SK-N-SH (cell line): ENCODE measurements around the gene MAPKAPK3. TPM values are rescaled to one million over a fixed set of nuclear protein-coding genes. Genes with fewer than 3 reads are reported as not detected.

Experiments
- CTCF ChIA-PET: fragments of 300-600, 350-600 bp; formaldehyde crosslinking; extraction: SDS; loops from one replicate; lab custom pipeline; 2021; lab: Yijun Ruan, JAX
- POLR2A ChIA-PET: fragments of 350-600 bp; sonication (Branson Sonifier 250); formaldehyde crosslinking; extraction: SDS; loops from one replicate; lab custom pipeline; 2020; ENCODE audit warnings: antibody characterized with exemption, inconsistent platforms; lab: Yijun Ruan, JAX
- DNase-seq: peaks from one replicate; pipeline ENCODE4 v3.0.0; 2012
- H2AFZ ChIP-seq: fragments of 200-600 bp; sonication (generic); 2 replicates; pipeline ENCODE4 v1.8.1; 2016; ENCODE audit warnings: antibody characterized with exemption, mild to moderate bottlenecking, low read depth
- H3F3A ChIP-seq: fragments of 200-600 bp; sonication (generic); replicated peaks from 2 replicates; pipeline ENCODE3; 2016; ENCODE audit warnings: antibody characterized with exemption, mild to moderate bottlenecking; ENCODE audit not compliant: insufficient read depth
- H3K27ac ChIP-seq, 2 experiments: fragments of 200-500 bp in 1 of 2; fragments of 200-600 bp in 1 of 2; sonication (Bioruptor generic) in 1 of 2; sonication (generic), shearing (Covaris generic) in 1 of 2; 2 replicates each; pipeline versions ENCODE4 v1.5.1 to v1.6.1; 2014 to 2016; ENCODE audit warnings: low read depth in 2 of 2, inconsistent platforms in 1 of 2, low read length in 1 of 2, mild to moderate bottlenecking in 1 of 2, mixed read lengths in 1 of 2
- H3K27me3 ChIP-seq: fragments of 200-600 bp; sonication (generic), shearing (Covaris generic); 2 replicates; pipeline ENCODE4 v1.6.1; 2016; ENCODE audit warnings: mixed run types; ENCODE audit not compliant: insufficient read depth
- H3K36me3 ChIP-seq, 2 experiments: fragments of 200-500 bp in 1 of 2; fragments of 200-600 bp in 1 of 2; sonication (Bioruptor generic) in 1 of 2; sonication (generic) in 1 of 2; replicated peaks in 1 of 2; 2 replicates each; pipeline versions ENCODE3 to v1.5.1; 2014 to 2016; ENCODE audit warnings: low read length in 1 of 2, mild to moderate bottlenecking in 1 of 2; ENCODE audit not compliant: insufficient read depth in 2 of 2, control insufficient read depth in 1 of 2
- H3K4me1 ChIP-seq, 2 experiments: fragments of 200-500 bp in 1 of 2; fragments of 200-600 bp in 1 of 2; sonication (Bioruptor generic) in 1 of 2; sonication (generic), shearing (Covaris generic) in 1 of 2; 2 replicates each; pipeline versions ENCODE4 v1.5.1 to v1.6.1; 2014 to 2016; ENCODE audit warnings: low read depth in 1 of 2, low read length in 1 of 2, mixed run types in 1 of 2; ENCODE audit not compliant: insufficient read depth in 2 of 2, control insufficient read depth in 1 of 2
- H3K4me2 ChIP-seq: fragments of 200-600 bp; sonication (generic), shearing (Covaris generic); 2 replicates; pipeline ENCODE4 v1.6.1; 2017; ENCODE audit warnings: mixed run types
- H3K4me3 ChIP-seq, 2 experiments: fragments of 200-500 bp in 1 of 2; fragments of 200-600 bp in 1 of 2; sonication (Bioruptor generic) in 1 of 2; sonication (generic), shearing (Covaris generic) in 1 of 2; 2 replicates each; pipeline versions ENCODE4 v1.5.1 to v1.8.1; 2014 to 2016; ENCODE audit warnings: low read depth in 2 of 2, inconsistent platforms in 1 of 2, low read length in 1 of 2, mild to moderate bottlenecking in 1 of 2, mixed read lengths in 1 of 2, moderate library complexity in 1 of 2
- H3K79me2 ChIP-seq: fragments of 200-600 bp; sonication (generic); 2 replicates; pipeline ENCODE4 v1.8.1; 2017; ENCODE audit warnings: mild to moderate bottlenecking; ENCODE audit not compliant: insufficient read depth
- H3K9ac ChIP-seq: fragments of 200-600 bp; sonication (generic); 2 replicates; pipeline ENCODE4 v1.6.1; 2017; ENCODE audit warnings: mixed run types
- H3K9me2 ChIP-seq: fragments of 200-600 bp; sonication (generic); 2 replicates; pipeline ENCODE4 v1.6.1; 2017; ENCODE audit warnings: mixed run types
- H3K9me3 ChIP-seq: fragments of 200-600 bp; sonication (generic); 2 replicates; pipeline ENCODE4 v1.6.1; 2017; ENCODE audit warnings: mixed run types, mild to moderate bottlenecking, moderate library complexity
- H4K20me1 ChIP-seq: fragments of 200-600 bp; sonication (generic); 2 replicates; pipeline ENCODE4 v1.6.1; 2017; ENCODE audit warnings: mild to moderate bottlenecking, mixed run types; ENCODE audit not compliant: insufficient read depth
- CTCF ChIP-seq: fragments of 200-600 bp; sonication (generic); IDR thresholded peaks from 2 replicates; pipeline ENCODE4 v1.6.1; 2017; ENCODE audit warnings: antibody characterized with exemption, mild to moderate bottlenecking, moderate library complexity
- ELF1 ChIP-seq: IDR thresholded peaks from 2 replicates; pipeline ENCODE4 v1.4.0; 2012
- EP300 ChIP-seq, 2 experiments: IDR thresholded peaks; 2 replicates each; pipeline versions ENCODE4 v1.4.0 to v1.6.1; 2012; ENCODE audit warnings: borderline replicate concordance in 1 of 2, low read depth in 1 of 2, low read length in 1 of 2
- FOSL2 ChIP-seq: IDR thresholded peaks from 2 replicates; pipeline ENCODE4 v1.4.0; 2012; ENCODE audit warnings: low read depth, mild to moderate bottlenecking, moderate library complexity, borderline replicate concordance
- FOXM1 ChIP-seq: IDR thresholded peaks from 2 replicates; pipeline ENCODE4 v1.4.0; 2012; ENCODE audit warnings: low read depth, mild to moderate bottlenecking
- POLR2AphosphoS5 ChIP-seq: IDR thresholded peaks from 2 replicates; pipeline ENCODE4 v1.6.1; 2012; ENCODE audit warnings: low read depth, low read length
- RCOR1 ChIP-seq: fragments of 150-350 bp; IDR thresholded peaks from 2 replicates; pipeline ENCODE4 v1.6.1; 2017; ENCODE audit warnings: antibody characterized with exemption, low read length
- RXRA ChIP-seq: IDR thresholded peaks from 2 replicates; pipeline ENCODE4 v1.4.0; 2012; ENCODE audit warnings: low read depth, mild to moderate bottlenecking, borderline replicate concordance
- SMC3 ChIP-seq: IDR thresholded peaks from 2 replicates; pipeline ENCODE4 v1.6.1; 2012; ENCODE audit warnings: low read depth, low read length, improper control_type of control experiment
- TCF12 ChIP-seq: IDR thresholded peaks from 2 replicates; pipeline ENCODE4 v1.4.0; 2012
- TEAD4 ChIP-seq: IDR thresholded peaks from 2 replicates; pipeline ENCODE4 v1.4.0; 2012; ENCODE audit warnings: mild to moderate bottlenecking, borderline replicate concordance; ENCODE audit not compliant: insufficient read depth
- ZBTB33 ChIP-seq: IDR thresholded peaks from 2 replicates; pipeline ENCODE4 v1.4.0; 2012; ENCODE audit warnings: low read depth, borderline replicate concordance
- WGBS: methylation state at CpG from one replicate; pipeline ENCODE4 v1.1.6; 2017; ENCODE audit warnings: low lambda C conversion rate; 5-methylcytosine and 5-hydroxymethylcytosine counted together
- polyA plus RNA-seq, 3 experiments: library from polyadenylated mRNA; depleted of rRNA; stranded (reverse); fragments of >200 nt; gene quantifications; 2 replicates each; pipeline ENCODE4 v1.2.3, GENCODE V29; 2012
- TF ChIP-seq, protein P1 (sequence below): fragments of 150-350 bp; IDR thresholded peaks from 2 replicates; pipeline ENCODE4 v1.6.1; 2017; ENCODE audit warnings: antibody characterized with exemption, low read length, low read depth, borderline replicate concordance

Gene MAPKAPK3
- polyA plus RNA-seq, 1 of the 3 experiments (the other 2 are of a cell fraction): 29.4 TPM

- H3K9me3 ChIP-seq: no peaks in the 10 kb centered on the region
- TF ChIP-seq RXRA: no peak
- no peak for TF ChIP-seq FOXM1
- TF ChIP-seq EP300 (IDR thresholded peaks at IDR 0.05; ENCODE audit: borderline replicate concordance in 1 of 2, low read depth in 1 of 2, low read length in 1 of 2): no peak
- TF ChIP-seq, protein P1, sequence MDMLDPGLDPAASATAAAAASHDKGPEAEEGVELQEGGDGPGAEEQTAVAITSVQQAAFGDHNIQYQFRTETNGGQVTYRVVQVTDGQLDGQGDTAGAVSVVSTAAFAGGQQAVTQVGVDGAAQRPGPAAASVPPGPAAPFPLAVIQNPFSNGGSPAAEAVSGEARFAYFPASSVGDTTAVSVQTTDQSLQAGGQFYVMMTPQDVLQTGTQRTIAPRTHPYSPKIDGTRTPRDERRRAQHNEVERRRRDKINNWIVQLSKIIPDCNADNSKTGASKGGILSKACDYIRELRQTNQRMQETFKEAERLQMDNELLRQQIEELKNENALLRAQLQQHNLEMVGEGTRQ: no peak
- no peak for TF ChIP-seq TCF12
- no peak for TF ChIP-seq POLR2AphosphoS5
- TF ChIP-seq, all 33 proteins: peak for 0
- peaks cover 0 to 8% of the 10 kb centered on the region in 2 experiments; a peak in 1 of 4 replicates for H3K4me1 ChIP-seq
- H3K27ac ChIP-seq: no peak overlapping the region
- no peaks in the 10 kb centered on the region for H4K20me1 ChIP-seq
- no peaks in the 10 kb centered on the region for H3K9me2 ChIP-seq
- H3K9ac ChIP-seq: no peak overlapping the region
- DNase-seq: no peak
- no peak overlapping the region for H2AFZ ChIP-seq
- H3K79me2 ChIP-seq: peaks cover 9% of the 10 kb centered on the region
- H3K4me2 ChIP-seq: no peak overlapping the region
- peaks cover 8 to 25% of the 10 kb centered on the region in 2 experiments for H3K36me3 ChIP-seq
- ChIA-PET POLR2A (no interaction called here), CTCF (interaction anchor here (1.3 to 31.2 kb wide), 5 partner anchors 12 to 301 kb away, joined by 3 to 648 read pairs (median 12); partner anchors contain the start of genes CISH and MAPKAPK3)
- 90% methylated on average over 5 of the region's 8 CpGs for WGBS
- H3K4me3 ChIP-seq: no peak overlapping the region
- H3K27me3 ChIP-seq: no peaks in the 10 kb centered on the region
- no peaks in the 10 kb centered on the region for H3F3A ChIP-seq
Measured at GRCh38 chr3:50573566-50574443, 43.1 kb upstream of the MAPKAPK3 start.

GRCh38 chr3:50574444-50574831, 42.5 kb upstream of the MAPKAPK3 start:
- DNase-seq: no peak
- H3K4me2 ChIP-seq: no peak overlapping the region
- H3K36me3 ChIP-seq: peaks cover 8 to 25% of the 10 kb centered on the region in 2 experiments
- 57% methylated on average over 1 of the region's 1 CpG for WGBS
- no peak overlapping the region for H3K9ac ChIP-seq
- peaks cover 9% of the 10 kb centered on the region for H3K79me2 ChIP-seq
- no peak overlapping the region for H3K27ac ChIP-seq
- no peaks in the 10 kb centered on the region for H3F3A ChIP-seq
- H4K20me1 ChIP-seq: no peaks in the 10 kb centered on the region
- no peaks in the 10 kb centered on the region for H3K9me3 ChIP-seq
- TF ChIP-seq RXRA (no peak), EP300 (IDR thresholded peaks at IDR 0.05; ENCODE audit: borderline replicate concordance in 1 of 2, low read depth in 1 of 2, low read length in 1 of 2) (no peak), RCOR1 (no peak), FOSL2 (no peak), SMC3 (no peak), ZBTB33 (no peak), CTCF (no peak), TEAD4 (no peak), ELF1 (no peak)
- TF ChIP-seq, protein P1: no peak
- peaks cover 0 to 8% of the 10 kb centered on the region in 2 experiments; a peak in 1 of 4 replicates for H3K4me1 ChIP-seq
- POLR2A ChIA-PET: no interaction called here
- no peak overlapping the region for H2AFZ ChIP-seq
- no peak overlapping the region for H3K4me3 ChIP-seq
- CTCF ChIA-PET: interaction anchor here (1.1 to 31.2 kb wide), 3 partner anchors 18 to 301 kb away, joined by 3 to 648 read pairs (median 3); partner anchors contain the start of genes CISH and MAPKAPK3
- H3K9me2 ChIP-seq: no peaks in the 10 kb centered on the region
- no peaks in the 10 kb centered on the region for H3K27me3 ChIP-seq
